IPS-NIHi11 (cell line): ENCODE data around the gene APBB2.
"Not testable (repeated sequence)": the region's sequence is repeated elsewhere in the genome, so short reads cannot be mapped to it uniquely, and the experiment has no call there.

Experiments used
- DNase-seq: peaks from one replicate; pipeline ENCODE4 v3.0.0; 2012; ENCODE audit warnings: mixed read lengths, low spot score

Gene APBB2

DNA sequence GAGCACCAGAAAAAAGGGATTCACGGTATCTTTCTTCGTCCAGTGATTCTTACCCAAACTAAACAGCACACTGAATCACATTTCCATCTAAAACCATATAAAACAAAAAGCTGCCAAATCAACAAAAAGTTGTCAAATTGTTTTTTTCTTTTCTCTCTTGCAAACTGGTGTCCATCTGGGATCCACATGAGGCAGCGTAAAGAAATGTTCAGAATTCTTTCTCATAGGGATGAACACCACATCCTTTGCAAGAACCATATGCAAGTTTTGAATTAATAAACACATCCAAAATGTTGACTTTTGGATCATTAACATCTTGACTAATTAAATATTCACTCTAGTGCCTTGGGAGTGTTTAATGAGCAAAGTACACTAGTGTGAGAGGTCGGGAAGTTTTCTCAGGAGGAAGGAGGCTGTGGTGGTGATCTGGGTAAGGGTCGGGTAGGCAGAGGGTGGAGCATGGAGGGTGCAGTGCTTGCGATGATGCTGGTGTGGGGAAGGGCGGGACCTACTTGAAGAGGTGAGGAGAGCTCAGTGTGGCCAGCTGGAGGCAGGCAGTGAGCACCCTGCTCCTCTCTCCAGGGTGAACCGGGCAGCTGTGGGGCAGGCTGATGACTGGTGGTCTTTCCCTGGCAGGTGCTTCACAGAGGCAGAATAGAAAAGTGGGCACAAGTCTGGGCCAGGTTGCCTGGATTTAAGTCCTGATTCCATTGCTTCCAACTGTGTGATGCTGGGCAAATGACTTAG, 391.7 kb downstream of the APBB2 start:
- DNase-seq = no peak

DNA sequence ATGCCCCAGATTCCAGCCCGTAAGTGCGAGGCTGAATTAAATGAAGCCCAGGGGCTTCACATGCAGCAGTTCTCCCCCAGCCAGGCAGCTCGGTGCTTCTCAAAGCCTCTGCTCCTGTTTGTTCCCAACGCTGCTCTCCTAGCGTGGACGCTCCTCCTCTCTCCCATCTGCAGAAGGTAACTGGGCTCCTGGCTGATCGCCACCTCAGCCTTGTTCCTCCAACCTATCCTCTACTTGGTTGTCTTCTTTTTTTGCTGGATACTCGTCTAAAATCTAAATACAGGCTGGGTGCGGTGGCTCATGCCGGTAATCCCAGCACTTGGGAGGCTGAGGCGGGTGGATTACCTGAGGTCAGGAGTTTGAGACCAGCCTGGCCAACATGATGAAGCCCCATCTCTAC, 394.2 kb downstream of the APBB2 start:
- DNase-seq = no peak

GRCh38 chr4:40817157-40817556, 397.2 kb downstream of the APBB2 start:
- DNase-seq = not testable (repeated sequence)

- DNase-seq = no peak
These were observed 401.5 kb downstream of the APBB2 start for GRCh38 chr4:40812856-40813255.

- no peak for DNase-seq
These were observed 402.0 kb downstream of the APBB2 start for GRCh38 chr4:40812386-40812785.

GRCh38 chr4:40811956-40812355, 402.4 kb downstream of the APBB2 start:
- no peak for DNase-seq

DNA sequence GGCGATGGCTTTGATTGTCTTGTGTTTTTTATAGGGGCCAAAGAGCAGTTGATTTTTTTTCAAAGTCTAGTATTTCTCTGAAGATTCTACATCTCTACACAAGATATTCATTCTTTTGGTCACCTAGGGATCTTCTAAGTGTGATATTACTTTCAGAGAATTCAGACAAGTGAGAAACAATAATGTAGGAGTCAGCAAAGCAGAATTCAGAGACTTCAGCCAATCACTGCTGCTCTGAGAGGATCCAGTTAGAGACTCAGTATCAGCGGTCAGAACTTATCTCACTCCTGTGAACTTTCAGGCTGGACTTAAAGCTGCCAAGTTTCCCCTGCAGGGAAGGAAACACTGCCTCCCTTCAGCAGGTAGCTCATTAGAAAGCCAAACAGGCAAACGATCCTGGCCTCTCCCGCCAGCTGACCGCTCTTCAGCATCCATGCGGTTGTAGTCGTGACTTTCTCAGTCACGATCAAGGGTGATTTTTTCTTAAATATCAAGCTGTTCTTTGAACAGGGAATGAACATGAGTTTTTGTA, 405.4 kb downstream of the APBB2 start:
- DNase-seq = no peak

- no peak for DNase-seq
These were observed 409.7 kb downstream of the APBB2 start for GRCh38 chr4:40804598-40804997.

GRCh38 chr4:40800064-40800463, 414.3 kb downstream of the APBB2 start:
- DNase-seq = no peak

GRCh38 chr4:40789771-40790170, 424.6 kb downstream of the APBB2 start:
- DNase-seq = no peak

DNA sequence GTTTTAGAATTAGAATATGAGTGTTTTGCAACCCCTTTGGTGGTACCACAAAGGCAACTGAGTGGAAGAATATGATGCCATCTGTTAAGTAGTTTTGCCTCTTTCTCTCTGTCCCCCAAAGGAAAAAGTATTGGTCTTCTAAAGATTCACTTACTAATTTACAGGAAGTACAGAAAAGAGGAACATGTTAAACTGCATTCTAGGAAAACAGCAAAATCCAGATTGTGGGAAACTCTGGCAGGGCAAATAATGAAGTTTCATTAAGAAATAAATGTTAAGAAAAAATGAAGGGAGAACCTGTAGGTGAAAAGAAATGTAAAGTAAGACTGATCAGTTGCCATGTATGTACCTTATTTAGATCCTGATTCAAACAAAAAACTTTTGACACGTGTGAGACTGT, 425.3 kb downstream of the APBB2 start:
- no peak for DNase-seq

DNA sequence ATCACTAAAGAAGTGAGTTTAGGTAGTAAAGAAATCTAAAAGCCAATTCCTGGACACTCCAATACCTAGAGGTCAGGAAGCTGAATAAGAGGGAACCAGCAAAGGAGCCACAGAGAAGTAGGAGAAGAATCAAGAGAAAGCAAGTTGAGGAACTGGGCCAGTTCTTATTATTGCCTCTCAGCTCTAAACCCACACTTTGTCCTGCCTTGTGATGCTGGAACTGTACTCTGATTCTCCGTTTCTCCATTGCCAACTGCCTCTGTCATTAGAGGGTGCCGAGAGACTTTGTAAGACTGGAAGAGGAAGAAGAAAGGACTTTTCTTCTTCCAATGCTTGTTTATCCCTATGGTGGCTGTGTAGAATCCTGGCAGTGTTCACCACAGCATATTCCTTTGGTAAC, 426.0 kb downstream of the APBB2 start:
- no peak for DNase-seq

DNA sequence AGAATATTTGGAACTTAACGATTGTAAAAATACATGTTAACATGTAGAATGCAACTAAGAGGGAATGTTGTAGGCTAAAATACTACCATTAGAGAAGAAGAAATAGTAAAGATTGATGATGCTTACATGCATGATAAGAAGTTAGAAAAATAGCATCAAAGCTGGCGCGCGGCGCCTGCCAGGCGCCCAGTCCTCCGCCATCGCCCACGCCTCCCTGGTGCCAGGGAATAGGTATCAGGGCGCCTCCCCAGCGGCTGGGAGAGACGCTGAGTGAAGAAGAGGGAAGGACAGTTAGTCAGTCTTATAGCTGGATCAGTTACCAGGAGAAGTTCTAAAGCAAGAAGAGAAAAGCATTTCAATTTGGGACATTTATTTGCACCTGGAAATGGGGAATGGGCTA, 428.6 kb downstream of the APBB2 start:
- no peak for DNase-seq

DNA sequence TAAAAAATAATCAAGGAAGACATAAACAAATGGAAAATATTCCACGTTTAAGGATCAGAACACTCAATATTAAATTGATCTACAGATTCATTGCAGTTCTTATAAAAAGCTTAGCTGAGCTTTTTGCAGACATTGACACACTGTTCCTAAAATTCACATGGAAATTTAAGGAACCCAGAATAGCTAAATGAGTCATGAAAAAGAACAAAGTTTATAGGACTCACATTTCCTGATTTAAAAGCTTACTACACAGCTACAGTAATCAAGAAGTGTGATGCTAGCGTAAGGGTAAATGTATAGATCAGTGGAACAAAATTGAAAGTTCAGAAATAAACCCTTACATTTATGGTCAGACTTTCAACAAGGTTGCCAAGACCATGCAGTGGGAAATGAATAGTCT, 431.5 kb downstream of the APBB2 start:
- DNase-seq = no peak

GRCh38 chr4:40778090-40778489, 436.3 kb downstream of the APBB2 start:
- no peak for DNase-seq

GRCh38 chr4:40769266-40769665, 445.1 kb downstream of the APBB2 start:
- DNase-seq = no peak

GRCh38 chr4:40763228-40763716, 451.1 kb downstream of the APBB2 start:
- no peak for DNase-seq
